Coronary artery (tissue), 2 donors: ENCODE results near the gene DGKG.

Source experiments
- DNase-seq: peaks from one replicate; pipeline ENCODE4 v3.0.0-alpha.2; 2017; ENCODE audit warnings: low spot score
- H3K27ac ChIP-seq, 2 donors: fragments of 200-600 bp; sonication (generic); one replicate each; pipeline ENCODE4 v1.5.1; 2016 to 2019
- H3K4me3 ChIP-seq: fragments of 200-600 bp; sonication (generic); 2 replicates; pipeline ENCODE4 v1.5.1; 2016; ENCODE audit warnings: mild to moderate bottlenecking, moderate library complexity
- CTCF ChIP-seq: fragments of 200-600 bp; sonication (generic); IDR thresholded peaks from one replicate; pipeline ENCODE4 v1.5.1; 2019; ENCODE audit warnings: antibody characterized with exemption

Gene DGKG

DNA sequence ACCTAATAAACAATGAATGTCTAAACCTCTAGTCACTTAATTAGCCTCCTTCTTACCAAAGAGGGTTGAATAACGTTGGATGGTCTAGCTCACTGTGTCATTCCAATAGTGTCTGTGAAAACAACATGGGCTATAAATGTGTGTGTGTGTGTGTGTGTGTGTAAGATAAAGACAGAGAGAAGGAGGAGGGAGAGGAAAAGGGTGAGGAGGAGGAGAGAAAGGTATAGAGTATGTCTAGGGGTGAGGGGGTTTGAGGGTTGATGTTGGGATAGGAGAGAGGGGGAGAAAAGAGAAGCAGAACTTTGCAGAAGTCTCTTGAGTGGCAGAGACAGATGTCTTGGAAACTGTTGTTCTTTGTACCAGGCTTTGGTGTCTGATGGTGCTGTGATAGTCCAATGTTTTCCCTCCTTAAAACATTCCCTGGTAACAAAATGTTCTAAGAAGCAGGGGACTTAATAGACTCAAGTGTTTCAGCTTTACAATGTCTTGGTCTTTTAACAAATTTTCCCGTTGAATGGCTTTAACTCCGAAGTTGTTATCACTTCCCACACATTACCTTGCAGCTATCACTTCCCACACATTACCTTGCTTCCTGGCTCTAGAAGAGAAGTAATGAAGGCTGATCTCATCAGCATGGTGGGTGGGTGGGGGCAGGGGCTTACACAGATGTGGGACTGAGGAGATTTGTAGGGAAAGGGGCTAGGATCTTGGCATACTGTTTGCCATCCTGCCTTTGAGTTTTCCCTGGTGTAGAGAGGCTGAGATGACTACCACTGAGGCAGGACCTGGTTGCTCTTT is 195.3 kb downstream of the DGKG start:
- no peak overlapping the region for H3K4me3 ChIP-seq
- TF ChIP-seq CTCF = no peak
- DNase-seq = no peak

DNA sequence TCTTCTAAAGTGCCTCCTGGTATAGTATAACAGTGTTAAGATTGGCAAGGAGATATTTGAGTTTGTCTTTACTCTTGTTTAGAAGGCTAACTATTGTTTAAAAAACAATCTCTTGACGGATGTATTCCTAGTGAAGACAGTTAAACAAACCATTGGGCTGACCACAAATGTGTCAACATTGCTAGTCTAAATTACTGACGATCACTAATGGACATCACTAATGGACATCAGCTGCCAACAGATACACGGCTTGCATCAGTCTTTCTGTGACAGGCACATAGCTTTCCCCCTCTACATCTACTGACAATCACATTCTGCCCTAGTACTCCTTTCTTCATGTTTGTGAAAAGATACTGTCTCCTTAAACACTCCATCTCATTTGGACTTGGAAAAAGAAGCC is 196.0 kb downstream of the DGKG start:
- H3K27ac ChIP-seq = no peak overlapping the region
- no peak overlapping the region for H3K4me3 ChIP-seq
- no peak for DNase-seq
- no peak for TF ChIP-seq CTCF

More for the DNA sequence above, 195.3 kb downstream of the DGKG start:
- H3K27ac ChIP-seq = no peak overlapping the region

GRCh38 chr3:186165331-186165730 is 196.7 kb downstream of the DGKG start:
- Histone ChIP-seq H3K27ac (no peak overlapping the region), H3K4me3 (no peak overlapping the region)
- no peak for DNase-seq
- no peak for TF ChIP-seq CTCF

- H3K27ac ChIP-seq = no peak overlapping the region
- no peak for DNase-seq
- no peak overlapping the region for H3K4me3 ChIP-seq
- no peak for TF ChIP-seq CTCF
Measured at GRCh38 chr3:186164696-186165095, 197.3 kb downstream of the DGKG start.

DNA sequence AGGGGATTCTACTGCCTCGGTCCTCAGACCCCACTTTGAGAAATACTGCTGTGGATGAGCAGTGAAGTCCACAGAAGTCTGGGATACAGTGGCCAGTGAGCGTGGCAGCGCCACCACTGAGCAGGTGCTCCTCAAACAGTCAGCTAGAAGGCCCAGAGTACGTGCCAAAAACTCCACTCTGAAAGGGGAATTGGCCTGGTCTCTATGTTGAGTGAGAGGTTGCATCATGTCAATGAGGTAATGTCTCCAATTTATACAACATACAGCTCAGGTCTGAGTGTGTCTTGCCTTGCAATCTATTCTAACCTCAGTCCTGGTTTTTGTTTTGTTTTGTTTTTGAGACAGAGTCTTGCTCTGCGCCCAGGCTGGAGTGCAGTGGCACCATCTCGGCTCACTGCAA is 199.8 kb downstream of the DGKG start:
- DNase-seq = peak; percentile 33
- no peak overlapping the region for H3K27ac ChIP-seq
- H3K4me3 ChIP-seq = no peak overlapping the region
- TF ChIP-seq CTCF = no peak

- H3K27ac ChIP-seq = no peak overlapping the region
- no peak overlapping the region for H3K4me3 ChIP-seq
- no peak for TF ChIP-seq CTCF
- DNase-seq = peak; percentile 1
Measured at GRCh38 chr3:186160691-186161243, 201.3 kb downstream of the DGKG start.

DNA sequence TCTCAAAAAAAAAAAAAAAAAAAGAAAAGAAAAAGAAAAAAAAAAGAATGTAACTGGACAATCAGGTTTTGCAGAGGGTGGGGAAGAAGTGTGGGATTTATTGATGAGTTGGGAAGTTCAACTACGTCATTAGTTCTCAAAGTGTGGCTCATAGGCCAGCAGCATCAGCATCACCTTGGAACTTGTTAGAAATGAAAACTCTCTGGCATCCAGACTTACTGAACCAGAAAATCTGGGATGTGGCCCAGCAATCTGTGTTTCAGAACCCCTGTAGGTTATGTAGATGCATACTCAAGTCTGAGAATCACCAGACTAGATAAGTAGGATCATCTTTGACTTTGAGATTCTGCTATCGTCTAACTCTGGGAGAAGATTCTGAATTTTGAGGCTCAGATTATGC is 207.4 kb downstream of the DGKG start:
- DNase-seq = no peak
- Histone ChIP-seq H3K4me3 (no peak overlapping the region), H3K27ac (no peak overlapping the region)
- TF ChIP-seq CTCF = no peak
